Left colon (tissue), 2 donors: ENCODE results near the gene XPO5. TPM values are rescaled to one million over a fixed set of nuclear protein-coding genes. Genes with fewer than 3 reads are reported as not detected.

Experiments
- ATAC-seq: fragments of 200-7000 bp; cut with Tn5 transposase; one replicate; pipeline ENCODE4 v1.9.1; 2020; ENCODE audit warnings: mild to moderate bottlenecking, moderate library complexity
- DNase-seq, 2 donors: peaks; one replicate each; pipeline ENCODE4 v3.0.0-alpha.2; 2020
- intact Hi-C, 2 donors: fragments of 100-400 bp; cut with DNase I in 1 of 2; cut with micrococcal nuclease in 1 of 2; formaldehyde crosslinking; loops; one replicate each; pipeline versions ENCODE4 v1.11.2 to v1.14.0; 2022; cut with DNase I, micrococcal nuclease
- total RNA-seq, 2 donors: library from RNA; stranded (reverse); fragmentation: NEBNext Ultra II Directional; extraction: Animal tissue kit (Norgen Biotek cat#: 25700); gene quantifications; one replicate each; pipeline ENCODE4 v1.2.1, GENCODE V29; 2021
- donor health status: DM: no; HTN: no; CAD: no.
- donor health status: DM: yes; HTN: yes; CAD: no.

XPO5 gene
- total RNA-seq, 2 donors from 2014 or later, result 20.0 to 23.2 TPM

- intact Hi-C loops, result no loop called here
- no peak for ATAC-seq
- DNase-seq, result no peak
Measured at GRCh38 chr6:43523284-43523683, 52.6 kb downstream of the XPO5 start.

- no peak for ATAC-seq
- intact Hi-C loops, result no loop called here
- no peak for DNase-seq
Measured at GRCh38 chr6:43522547-43523261, 53.1 kb downstream of the XPO5 start.

DNA sequence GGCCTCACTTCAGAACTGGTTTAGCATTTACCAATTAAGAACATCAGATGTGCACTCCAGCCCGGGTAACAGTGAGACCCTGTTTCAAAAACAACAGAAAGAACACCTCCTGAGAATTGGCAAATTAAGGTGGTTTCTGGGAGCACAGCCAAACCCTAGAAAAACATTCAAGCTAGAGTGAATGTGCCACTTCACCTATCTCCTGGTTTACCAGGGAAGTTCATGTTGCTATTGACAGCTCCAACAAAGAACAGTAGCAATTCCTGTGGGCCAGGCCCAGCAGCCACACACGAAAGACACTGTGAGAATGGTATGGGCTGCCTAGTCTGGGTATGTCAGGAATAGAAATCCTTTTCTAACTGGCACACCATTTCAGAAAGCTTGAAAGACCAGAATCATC, 54.0 kb downstream of the XPO5 start:
- DNase-seq (no peak), ATAC-seq (no peak)
- intact Hi-C loops, result no loop called here

GRCh38 chr6:43520097-43520496, 55.7 kb downstream of the XPO5 start:
- ATAC-seq, result no peak
- no peak for DNase-seq
- intact Hi-C loops, result no loop called here

- ATAC-seq (peak; percentile 8), DNase-seq (no peak)
- intact Hi-C loops, result no loop called here
Measured at GRCh38 chr6:43517505-43518357, 58.1 kb downstream of the XPO5 start.

DNA sequence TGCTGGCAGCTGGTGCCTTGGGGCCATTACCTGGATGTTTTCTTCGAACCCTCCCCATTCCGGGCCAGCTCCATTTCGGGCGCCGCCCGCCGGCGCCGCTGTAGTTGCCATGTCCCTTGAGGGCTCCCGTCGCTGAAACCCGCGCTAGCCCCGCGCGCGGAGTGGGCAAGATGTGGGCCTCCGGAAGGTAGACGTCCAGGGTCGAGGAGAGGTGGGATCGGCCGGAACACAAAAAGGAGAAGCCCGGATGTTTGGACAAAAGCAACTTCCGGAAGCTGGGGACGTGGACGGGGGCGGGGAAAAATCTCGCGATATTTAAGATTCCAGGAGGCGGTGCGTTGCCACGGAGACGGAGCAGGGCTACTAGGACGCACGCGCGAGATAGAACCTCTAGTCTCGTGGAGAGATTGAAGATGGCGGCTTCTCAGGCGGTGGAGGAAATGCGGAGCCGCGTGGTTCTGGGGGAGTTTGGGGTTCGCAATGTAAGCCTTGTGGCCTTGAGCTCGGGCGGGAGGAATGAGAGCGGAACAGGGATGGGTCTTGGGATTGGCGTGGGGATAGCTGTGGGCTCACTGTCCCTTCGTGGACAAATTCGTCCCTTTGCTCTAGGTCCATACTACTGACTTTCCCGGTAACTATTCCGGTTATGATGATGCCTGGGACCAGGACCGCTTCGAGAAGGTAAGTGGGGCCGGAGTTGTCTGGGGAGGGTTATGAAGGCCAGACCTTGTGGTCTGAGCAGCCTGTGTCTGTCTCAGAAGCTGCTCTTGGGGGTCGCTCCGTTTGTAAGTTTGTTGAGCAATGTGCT, 58.9 kb downstream of the XPO5 start, which contains the start of the genes POLR1C and YIPF3:
POLR1C (plus strand) TSS at position 393 of the 808 bp plus-strand sequence; CDS start at position 414, 21 bp downstream.
YIPF3 (minus strand) TSS at position 230 of the 808 bp plus-strand sequence; CDS start at position 111, 119 bp downstream.
- intact Hi-C loops, result no loop called here
- ATAC-seq (peak; percentile 94), DNase-seq (peak; percentile 97 to 99)

- intact Hi-C loops, result no loop called here
- DNase-seq, result no peak
- ATAC-seq, result peak; percentile 23
Measured at GRCh38 chr6:43516367-43516696, 59.5 kb downstream of the XPO5 start.

DNA sequence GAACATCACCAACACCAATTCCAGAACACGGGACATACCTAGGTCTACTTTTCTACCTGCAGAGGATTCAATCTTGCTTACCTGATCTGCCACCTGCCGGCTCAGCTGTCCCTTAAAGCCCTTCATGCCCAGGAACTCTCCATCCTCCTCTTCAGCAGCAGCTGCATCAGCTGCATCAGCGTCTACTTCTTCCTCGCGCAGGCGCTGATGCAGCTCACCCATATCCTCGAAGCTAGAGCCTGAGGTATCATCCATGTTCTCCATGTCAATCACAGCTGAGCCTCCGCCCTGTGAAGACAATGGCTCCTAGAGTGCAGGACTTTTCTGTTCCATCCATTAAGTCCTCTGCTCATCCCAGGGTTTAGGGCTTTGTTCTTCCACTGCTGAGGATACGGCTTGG, 60.0 kb downstream of the XPO5 start:
- no peak for ATAC-seq
- intact Hi-C loops, result no loop called here
- DNase-seq, result no peak

DNA sequence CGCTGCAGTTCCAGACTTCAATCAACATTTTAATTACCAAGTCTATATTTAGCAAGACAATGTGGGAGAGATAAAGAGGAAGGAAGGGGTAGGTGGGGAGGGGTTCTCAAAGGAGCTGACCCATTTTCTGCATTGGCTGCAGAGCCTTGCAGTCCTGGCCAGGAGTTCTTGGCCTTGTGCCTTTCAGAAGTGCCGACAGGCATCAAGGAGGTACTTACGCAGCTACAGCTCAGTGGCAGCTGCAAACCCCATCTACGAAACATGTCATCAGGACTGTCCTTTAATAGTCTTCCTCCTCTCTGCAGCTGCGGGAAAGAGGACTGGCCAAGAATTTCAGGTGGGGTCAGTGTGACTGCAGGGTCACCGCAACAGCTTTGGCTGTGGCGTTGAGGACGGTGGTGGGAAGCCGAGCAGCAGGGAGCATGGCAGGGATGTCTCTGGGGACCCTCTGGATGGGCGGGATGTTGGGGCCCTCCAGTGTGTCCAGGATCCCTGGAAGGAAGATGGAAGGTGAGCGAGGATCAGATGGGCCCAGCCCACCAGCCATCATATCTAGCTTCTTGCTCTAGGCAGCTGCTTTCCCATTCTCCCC, 63.9 kb downstream of the XPO5 start:
- intact Hi-C loops, result no loop called here
- ATAC-seq (no peak), DNase-seq (no peak)

DNA sequence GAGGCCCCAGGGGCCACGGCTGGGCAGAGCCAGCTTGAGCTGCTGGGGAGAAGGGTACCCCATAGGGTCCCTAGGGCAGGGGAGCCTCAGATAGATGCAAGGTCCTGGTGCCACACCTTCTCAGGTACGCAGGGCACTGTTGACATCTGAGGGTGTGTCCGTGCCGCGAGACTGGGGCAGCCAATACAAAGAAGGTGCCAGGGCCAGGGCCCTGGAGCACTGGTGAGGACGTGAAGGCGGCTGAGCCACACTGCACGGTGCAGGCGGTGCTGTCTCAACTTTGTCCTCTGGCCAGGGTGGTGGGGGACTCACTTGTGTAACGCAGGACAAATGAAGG, 65.0 kb downstream of the XPO5 start:
- intact Hi-C loops, result no loop called here
- ATAC-seq, result peak; percentile 77

GRCh38 chr6:43509984-43510826, 65.6 kb downstream of the XPO5 start, which contains the start of gene LRRC73:
LRRC73 (minus strand) TSS chr6:43510346; CDS start chr6:43509785, 561 bp downstream.
- intact Hi-C loops, result loop anchor here (10.0 kb wide), 2 partner anchors 55 to 245 kb away; partner anchors contain the start of gene DLK2 (in 1 of the 2)
- ATAC-seq (peak; percentile 83), DNase-seq (peak; percentile 83 to 89)

More for the DNA sequence above, 65.0 kb downstream of the XPO5 start:
- DNase-seq, result peak; percentile 73 to 81

DNA sequence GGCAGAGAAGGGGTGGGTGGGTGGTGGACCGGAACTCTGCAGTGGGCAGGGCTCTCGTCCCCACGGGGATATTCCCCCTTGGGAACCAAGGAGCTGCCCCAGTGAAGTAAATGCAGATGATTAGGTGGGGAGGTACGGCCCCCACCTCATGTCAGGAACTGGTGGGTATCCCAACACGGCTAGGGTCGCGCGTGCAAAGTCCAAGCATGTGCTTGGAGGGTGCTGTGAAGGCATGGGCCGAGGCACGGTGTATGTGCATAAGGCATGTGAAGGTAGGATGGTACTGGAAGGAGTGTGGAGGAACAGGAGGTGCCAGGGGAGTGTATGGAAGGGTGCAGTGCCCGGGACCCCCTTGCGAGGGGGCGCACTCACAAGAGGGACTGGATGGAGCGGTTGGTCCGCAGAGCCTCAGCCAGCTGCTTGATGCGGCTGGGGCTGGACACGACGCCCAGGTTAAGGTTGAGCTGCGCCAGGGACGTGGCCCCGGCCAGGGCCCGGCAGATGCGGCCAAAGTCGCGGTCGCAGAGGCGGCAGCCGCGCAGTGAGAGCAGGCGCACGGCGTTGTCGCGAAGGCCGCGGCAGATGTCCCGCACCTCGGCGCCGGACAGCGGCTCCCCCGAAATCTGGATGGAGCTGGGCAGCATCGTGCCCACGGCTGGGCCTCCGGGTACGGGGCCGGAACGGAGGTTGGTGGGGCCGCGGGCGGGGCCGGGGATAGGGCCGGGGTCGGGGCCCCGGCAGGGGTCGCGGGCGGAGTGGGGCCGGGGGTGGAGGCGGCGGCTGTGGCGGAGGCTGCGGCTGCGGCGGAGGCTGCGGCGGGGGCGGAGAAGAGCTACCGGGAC, 66.5 kb downstream of the XPO5 start:
- no peak for ATAC-seq
- DNase-seq, result no peak
- intact Hi-C loops, result loop anchor here (10.0 kb wide), 2 partner anchors 55 to 245 kb away; partner anchors contain the start of gene DLK2 (in 1 of the 2)

- intact Hi-C loops, result loop anchor here (10.0 kb wide), 2 partner anchors 54 to 244 kb away; partner anchors contain the start of gene DLK2 (in 1 of the 2)
- DNase-seq (no peak), ATAC-seq (no peak)
Measured at GRCh38 chr6:43508481-43509141, 67.2 kb downstream of the XPO5 start.

DNA sequence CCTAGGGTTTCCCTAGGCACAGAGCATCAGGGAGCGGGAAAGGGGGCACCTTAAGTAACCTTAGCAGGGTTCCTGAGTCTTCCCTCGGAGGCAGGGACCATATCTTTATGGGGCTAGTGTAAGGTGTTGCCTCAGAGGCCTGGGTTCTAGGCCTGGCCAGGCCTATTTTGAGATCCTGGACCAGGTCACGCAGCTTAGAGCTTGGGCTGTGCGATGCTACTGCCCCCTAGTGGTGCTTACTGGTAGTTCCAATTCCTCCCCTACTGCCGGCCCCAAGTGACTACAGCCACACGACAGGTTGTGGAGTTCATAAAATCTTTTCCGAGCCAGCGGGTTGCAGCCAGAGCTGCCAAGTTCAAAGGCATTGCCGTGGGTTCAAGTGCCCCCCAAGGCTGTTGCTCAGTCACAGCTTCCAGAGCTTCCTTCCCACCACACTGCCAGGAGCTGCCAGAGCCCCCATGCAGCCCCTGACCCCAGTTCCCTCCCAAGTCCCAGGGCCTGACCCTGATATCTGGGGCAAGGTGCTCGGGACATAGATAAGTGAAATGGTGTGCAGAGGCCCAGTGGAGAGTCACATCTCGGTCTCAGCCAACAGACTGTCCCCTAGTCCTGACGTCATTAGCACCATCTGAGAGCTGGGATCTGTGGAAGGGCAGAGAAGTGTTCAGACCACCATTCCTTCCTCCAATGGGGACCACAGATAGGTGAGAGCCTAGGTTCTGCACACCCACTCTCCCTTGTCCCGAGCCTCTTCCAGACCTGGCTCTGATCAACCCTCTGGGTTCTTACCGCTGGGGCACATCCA, 69.0 kb downstream of the XPO5 start:
- intact Hi-C loops, result loop anchor here (10.0 kb wide), 2 partner anchors 52 to 242 kb away; partner anchors contain the start of gene DLK2 (in 1 of the 2)
- ATAC-seq, result peak; percentile 34

DNA sequence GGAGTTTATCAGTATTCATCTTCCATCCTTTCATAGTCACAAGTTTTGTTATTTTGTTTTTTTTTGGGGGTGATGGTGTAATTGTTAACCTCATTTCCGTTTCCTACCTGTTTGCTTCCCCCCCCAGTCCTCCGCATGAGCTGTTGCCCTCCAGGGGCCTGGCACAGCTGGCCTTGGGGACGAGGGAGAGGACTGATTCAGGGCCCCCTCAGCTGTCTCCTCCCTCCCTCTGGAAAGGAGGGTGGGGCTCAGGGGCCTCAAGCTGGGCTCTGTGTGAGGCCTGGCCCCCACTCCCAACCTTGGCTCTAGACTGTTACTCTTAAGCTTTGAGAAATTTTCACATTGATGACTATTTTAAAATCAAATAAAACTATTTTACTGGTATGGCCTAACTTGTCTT, 69.7 kb downstream of the XPO5 start:
- intact Hi-C loops, result loop anchor here (10.0 kb wide), 2 partner anchors 51 to 241 kb away; partner anchors contain the start of gene DLK2 (in 1 of the 2)
- ATAC-seq, result no peak
- DNase-seq, result no peak

More for the DNA sequence above, 69.0 kb downstream of the XPO5 start:
- DNase-seq, result peak; percentile 62 to 81
